Breast epithelium (tissue), 3 donors: Measurements from ENCODE around the gene SLC17A5.

ENCODE experiments used
- CTCF ChIP-seq, 3 donors: fragments of 450-650 bp; IDR thresholded peaks; one replicate each; pipeline ENCODE4 v1.5.1; 2016 to 2017; ENCODE audit warnings: antibody characterized with exemption in 3 of 3, mild to moderate bottlenecking in 3 of 3, moderate library complexity in 3 of 3
- POLR2A ChIP-seq: fragments of 450-650 bp; IDR thresholded peaks from one replicate; pipeline ENCODE4 v1.6.1; 2016; ENCODE audit warnings: antibody characterized with exemption, mild to moderate bottlenecking, moderate library complexity
- POLR2AphosphoS5 ChIP-seq, 3 donors: sonication (generic); formaldehyde crosslinking; IDR thresholded peaks; one replicate each; pipeline ENCODE4 v1.6.1; 2017; ENCODE audit warnings: antibody characterized with exemption in 3 of 3

DNA sequence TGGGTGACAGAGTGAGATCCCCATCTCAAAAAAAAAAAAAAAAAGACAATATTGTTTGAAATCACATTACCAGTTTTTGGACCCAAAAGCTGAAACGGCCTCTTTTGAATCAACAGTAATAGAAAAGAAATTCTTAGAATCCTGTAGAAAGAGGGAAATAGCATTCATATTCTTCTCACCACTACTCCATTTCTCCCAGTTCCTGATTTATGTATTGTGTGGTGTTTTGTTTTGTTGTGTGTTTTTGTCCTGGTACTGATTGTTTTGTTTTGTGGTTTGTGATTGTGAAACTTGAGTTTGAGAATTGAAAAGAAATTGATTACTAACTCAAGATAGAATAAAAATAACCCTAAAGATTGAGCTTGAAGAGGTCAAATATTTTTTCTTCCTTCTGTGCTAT lies 106.8 kb downstream of the SLC17A5 start:
- TF ChIP-seq POLR2A: no peak
- no peak for TF ChIP-seq POLR2AphosphoS5 (IDR thresholded peaks at IDR 0.05)
- no peak for TF ChIP-seq CTCF (IDR thresholded peaks at IDR 0.05)
